Adrenal gland (tissue), 5 donors: ENCODE measurements around the gene PICK1.

Experiments used
- POLR2A ChIP-seq, 2 donors: fragments of 450-650 bp; IDR thresholded peaks; one replicate each; pipeline ENCODE4 v1.6.1; 2017; ENCODE audit warnings: antibody characterized with exemption in 2 of 2, mild to moderate bottlenecking in 2 of 2, moderate library complexity in 1 of 2
- TF ChIP-seq, protein P1 (sequence below), 6 experiments: fragments of 450-650 bp in 4 of 6; fragments of 200-600 bp in 2 of 6; sonication (generic) in 1 of 6; IDR thresholded peaks; 1 replicate in 5 of 6; 2 replicates in 1 of 6; pipeline versions ENCODE4 v1.5.1 to v1.8.0; 2016 to 2021; ENCODE audit warnings: antibody characterized with exemption in 6 of 6, mild to moderate bottlenecking in 2 of 6, moderate library complexity in 1 of 6
- donor health status: DM: no; HTN: no; CAD: no.

DNA sequence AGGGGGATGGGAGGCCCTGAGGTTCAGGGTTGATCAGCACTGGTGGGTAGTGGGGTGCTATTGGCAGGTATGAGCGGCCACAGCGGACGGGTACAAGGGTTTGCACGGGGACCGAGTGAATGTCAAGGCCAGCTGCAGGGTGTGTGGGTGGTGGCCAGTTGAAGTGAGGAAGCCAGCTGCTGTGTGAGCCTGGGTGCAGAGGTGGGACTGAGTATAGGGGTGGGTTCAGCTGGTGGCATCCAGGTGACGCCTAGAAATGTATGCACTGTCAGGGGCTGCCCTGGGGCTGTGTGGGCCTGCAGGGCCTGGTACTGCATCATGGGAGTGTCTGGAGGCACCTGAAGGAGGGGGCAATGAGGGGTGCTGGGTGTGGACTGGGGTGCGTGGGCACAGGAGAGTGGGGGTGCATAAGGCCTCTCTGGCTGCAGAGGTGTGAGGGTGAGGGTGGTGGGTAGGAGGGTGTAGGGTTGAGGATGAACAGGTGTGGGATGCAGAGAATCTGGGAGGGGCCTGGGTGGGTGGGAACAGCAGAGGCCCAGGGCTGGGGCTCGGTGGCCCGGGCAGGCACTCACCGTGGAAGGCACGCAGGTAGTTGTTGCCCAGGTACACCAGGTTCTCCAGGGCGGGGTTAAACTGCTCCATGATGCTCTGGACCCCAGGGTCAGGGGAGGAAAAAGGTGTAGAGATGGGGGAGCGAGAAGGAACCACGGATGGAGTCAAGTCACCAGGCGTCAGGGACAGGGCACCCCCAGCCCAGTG lies 51.5 kb downstream of the PICK1 start:
- TF ChIP-seq, protein P1, sequence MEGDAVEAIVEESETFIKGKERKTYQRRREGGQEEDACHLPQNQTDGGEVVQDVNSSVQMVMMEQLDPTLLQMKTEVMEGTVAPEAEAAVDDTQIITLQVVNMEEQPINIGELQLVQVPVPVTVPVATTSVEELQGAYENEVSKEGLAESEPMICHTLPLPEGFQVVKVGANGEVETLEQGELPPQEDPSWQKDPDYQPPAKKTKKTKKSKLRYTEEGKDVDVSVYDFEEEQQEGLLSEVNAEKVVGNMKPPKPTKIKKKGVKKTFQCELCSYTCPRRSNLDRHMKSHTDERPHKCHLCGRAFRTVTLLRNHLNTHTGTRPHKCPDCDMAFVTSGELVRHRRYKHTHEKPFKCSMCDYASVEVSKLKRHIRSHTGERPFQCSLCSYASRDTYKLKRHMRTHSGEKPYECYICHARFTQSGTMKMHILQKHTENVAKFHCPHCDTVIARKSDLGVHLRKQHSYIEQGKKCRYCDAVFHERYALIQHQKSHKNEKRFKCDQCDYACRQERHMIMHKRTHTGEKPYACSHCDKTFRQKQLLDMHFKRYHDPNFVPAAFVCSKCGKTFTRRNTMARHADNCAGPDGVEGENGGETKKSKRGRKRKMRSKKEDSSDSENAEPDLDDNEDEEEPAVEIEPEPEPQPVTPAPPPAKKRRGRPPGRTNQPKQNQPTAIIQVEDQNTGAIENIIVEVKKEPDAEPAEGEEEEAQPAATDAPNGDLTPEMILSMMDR (IDR thresholded peaks at IDR 0.05) = no peak
- no peak for TF ChIP-seq POLR2A (IDR thresholded peaks at IDR 0.05)
